Activated CD8-positive, alpha-beta memory T cell treated with anti-CD3 and anti-CD28 coated beads, Interleukin-2, amount 50 U/mL, for 1 hour (primary cell): ENCODE results near the gene SUN1.

Experiments
- DNase-seq: peaks from one replicate; pipeline ENCODE4 v3.0.0-alpha.2; 2020; ENCODE audit errors: extremely low read depth

Gene SUN1

DNA sequence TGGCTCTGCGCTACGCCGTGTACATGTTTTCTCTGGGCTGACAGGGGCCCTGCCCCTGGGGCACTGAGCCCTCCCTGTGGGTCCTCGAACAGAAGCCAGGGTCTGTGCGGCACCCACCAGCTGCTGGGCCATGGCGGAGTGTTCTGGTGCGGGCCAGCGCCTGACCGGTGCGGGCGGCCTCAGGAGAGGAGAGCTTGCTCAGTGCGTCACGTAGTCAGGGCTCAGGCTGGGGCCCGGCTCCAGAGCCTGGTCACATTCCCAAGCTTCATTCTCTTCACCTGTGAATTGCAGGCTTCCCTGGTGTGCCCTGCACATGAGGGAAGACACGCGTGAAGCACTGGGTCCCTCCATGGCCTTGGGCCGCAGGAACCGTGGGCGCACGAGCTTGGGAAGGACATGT lies 59.5 kb downstream of the SUN1 start:
- no peak for DNase-seq

DNA sequence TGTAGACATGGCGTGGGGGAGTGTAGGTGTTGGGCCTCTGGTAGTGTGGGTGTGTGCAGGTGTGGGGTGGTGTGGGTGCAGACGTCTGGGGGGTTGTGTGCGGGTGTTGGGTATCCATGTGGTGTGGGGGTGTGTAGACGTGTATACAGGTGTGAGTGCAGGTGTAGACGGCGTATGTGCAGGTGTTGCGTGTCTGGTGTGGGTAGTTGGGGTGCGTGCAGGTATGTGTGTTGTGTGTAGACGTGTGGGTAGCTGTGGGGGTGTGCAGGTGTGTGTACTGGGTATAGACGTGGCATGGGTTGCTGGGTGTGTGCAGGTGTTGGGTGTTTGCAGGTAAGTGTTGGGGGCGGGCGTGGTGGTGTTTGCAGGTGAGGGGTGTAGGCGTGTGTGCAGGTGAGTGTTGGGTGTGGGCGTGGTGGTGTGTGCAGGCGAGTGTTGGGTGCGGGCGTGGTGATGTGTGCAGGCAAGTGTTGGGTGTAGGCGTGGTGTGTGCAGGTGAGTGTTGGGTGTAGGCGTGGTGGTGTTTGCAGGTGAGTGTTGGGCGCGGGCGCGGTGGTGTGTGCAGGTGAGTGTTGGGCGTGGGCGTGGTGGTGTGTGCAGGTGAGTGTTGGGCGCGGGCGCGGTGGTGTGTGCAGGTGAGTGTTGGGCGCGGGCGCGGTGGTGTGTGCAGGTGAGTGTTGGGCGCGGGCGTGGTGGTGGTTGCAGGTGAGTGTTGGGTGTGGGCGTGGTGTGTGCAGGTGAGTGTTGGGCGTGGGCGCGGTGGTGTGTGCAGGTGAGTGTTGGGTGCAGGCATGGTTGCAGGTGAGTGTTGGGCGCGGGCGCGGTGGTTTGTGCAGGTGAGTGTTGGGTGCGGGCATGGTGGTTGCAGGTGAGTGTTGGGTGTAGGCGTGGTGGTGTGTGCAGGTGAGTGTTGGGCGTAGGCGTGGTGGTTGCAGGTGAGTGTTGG lies 60.6 kb downstream of the SUN1 start:
- DNase-seq = no peak

DNA sequence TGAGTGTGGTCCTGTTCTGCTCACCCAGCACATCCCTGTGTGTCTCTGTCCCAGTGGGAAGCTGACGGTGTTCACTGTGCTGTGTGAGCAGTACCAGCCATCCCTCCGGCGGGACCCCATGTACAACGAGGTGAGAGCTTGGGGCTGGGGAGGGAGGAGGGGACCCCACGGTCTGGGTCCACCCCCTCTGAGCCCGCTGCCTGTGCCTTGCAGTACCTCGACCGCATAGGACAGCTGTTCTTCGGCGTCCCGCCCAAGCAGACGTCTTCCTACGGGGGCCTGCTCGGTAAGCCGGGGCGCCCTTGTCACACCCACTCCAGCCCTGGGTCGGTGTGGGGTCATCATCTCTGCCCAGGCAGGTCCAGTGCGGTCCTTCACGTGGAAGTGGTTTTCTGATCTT lies 61.4 kb downstream of the SUN1 start:
- no peak for DNase-seq

DNA sequence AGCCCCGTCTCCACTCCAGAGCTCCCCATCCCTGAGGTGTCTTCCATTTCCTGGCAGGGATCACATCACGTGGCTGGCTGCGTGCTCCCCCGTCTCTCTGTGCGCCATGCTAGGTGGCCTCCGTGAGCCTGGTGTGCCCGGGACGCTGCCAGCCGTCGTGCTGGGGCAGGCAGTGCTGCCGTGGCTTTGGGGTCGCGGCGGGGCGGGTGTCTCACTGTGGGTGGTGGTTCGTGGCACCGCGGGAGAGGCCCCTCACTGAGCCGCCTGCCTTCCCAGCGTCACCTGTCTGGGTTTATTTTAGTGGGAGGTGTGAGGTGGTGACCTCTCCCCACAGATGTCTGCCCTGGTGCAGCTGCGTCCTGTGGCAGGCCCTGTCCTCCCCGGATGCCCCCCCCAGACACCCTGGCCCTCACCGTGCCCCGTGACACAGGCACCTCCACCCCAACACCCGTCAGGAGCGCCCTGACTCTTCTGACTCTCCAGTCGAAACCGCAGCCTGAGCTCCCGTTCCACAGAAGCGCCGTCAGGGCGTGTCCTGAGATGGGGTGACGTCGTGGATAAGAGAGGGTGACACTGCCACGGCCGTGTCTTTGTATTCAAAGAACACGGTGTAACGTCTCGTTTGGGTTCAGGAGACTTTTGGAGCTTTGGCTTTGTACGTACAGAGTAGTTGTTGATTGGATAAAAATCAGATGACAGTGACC lies 62.0 kb downstream of the SUN1 start:
- no peak for DNase-seq

DNA sequence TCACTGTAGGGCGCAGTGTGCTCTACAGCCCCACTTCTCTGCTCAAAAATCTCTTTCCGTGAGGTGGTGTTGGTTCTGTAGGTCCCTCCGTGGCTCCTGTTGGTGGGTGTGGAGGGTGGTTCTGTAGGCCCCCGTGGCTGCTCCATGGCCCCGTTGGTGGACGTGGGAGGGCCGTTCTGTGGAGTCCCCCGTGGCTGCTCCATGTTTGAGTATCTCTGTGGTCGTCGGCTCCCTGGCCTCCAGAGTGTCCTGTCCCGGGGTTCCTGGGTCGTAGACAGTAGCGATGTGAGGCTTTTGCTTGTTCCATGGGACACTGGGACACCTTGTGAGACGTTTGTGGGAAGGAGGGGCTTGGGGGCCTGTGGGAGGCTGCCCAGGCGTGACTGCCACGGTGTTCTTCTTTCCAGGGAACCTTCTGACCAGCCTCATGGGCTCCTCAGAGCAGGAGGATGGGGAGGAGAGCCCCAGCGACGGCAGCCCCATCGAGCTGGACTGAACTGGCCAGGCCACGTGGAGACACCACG lies 62.7 kb downstream of the SUN1 start:
- DNase-seq = no peak

DNA sequence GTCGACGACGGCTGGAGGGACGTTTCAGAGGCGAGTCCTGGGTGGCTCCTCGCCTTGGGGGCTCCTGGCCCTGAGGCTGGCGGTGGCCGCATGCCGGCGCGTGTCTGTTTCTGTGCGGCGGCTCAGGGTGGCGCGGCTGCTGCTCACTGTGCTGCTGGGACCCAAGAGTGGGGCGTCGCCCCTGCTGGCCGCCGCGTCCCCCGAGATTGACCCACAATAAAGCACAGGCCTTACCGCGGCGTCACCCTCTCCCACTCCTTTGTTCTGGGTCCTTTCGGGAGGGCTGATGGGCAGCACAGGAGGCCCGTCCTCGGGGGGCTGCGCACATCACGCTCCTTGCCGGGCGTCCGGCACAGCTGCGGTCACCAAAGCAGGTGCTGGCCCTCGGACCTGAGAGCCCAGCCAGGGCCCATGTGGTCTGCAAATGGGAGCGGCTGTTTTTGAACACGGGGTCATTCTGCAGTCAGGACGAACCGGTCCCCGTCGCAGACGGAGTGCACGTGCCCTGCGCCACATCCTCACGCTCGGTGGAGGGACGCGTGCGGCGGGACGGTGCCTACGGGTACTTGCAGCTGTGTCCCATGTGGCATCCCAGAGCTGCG lies 63.3 kb downstream of the SUN1 start:
- DNase-seq = no peak

DNA sequence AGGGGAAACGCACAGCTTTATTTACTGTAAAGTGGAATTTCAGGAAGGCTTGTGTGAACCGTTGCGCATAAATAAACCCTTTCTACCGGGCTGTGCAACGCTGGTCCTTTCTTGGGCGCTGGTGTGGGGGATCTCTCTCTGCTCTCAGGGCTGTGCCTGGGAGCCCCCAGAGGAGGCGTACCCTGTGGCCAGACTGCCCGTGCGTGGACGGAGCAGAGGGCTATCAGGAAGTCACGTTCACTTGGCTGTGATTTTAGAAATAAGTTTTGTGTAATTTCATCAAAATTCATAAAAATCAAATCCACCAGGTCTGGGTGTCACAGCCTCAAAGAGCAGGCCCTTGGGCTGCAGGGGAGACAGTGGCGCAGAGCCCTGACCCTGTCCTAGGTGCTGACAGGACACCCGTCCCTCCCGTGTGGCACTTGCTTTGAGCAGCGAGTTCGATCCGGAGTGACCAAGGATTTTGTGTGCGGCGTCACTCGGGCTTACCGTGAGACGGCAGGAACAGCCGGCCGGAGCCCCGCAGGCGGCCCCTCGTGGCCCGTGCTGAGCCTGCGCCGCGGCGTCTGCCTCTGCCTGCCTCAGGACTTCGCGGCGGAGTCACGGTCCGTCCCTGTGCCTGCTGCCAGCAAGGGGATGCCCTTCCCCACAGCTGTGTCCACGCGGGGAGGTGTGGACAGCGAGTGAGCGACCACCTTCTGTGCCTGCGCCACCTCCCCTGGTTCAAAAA lies 64.2 kb downstream of the SUN1 start:
- DNase-seq = no peak

DNA sequence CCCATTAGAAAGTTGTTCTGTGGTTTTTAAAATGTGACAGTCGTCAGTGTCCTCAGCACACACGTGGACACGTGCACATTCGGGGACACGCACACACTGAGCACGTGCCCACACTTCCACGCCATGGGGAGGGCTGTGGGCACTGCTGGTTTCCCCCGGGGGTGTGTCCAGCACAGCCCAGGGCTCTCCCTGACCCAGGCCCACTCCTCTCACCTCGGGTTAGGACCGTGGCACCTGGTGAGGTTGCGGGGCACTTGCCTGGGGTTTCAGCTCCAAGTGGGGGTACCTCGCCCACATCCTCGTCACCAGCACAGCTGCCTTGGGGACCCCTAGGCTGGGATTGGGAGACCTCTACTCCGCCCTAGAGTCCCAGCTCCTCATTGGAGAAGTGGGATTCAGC lies 64.8 kb downstream of the SUN1 start:
- no peak for DNase-seq

DNA sequence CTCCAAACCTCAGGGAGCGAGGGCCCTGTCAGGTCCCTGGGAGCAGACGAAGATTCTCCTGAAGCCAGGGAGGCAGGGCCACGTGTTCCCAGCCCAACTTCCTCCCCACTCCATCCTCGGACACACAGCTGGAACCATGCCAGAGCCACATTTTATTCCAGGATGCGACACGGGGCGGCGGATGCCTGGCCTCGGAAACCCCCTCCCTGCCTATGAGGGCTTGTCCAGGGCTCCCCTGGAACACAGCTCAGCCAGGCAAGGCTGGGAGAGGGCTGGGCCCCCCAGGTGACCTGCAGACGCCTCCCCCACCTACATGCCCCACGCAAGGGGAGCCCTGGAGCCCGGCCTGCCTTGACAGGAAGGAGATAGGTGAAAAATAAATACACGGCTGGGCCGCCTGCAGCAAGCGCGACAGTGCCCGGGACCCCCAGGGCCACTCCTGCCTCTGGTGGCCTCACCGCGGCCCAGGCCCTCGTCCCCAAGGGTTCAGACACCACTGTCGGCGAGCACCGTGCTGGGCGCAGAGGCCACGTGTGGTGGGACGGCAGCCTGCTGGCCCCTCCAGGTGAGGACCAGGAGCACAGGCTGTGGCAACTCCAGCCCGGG lies 65.6 kb downstream of the SUN1 start:
- DNase-seq = no peak

DNA sequence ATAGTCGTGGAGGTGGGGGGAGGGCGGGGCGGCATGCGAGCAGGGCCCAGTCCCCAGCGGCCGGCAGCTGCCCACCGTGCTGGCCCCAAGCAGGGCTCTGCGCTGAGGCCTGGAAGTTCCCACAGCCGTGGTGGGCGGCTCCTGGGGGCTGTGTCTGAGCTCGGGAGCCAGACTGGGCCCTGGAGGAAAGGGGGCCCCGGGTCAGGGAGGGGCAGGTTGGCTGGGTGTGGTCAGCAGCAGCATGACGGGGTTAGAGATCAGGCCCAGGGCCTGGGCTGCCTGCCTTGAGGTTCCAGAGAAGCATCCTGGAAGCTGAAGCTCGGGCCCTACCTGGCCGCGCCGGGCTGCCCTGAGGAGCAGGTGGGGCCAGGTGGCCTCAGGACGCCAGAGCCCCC lies 66.2 kb downstream of the SUN1 start:
- no peak for DNase-seq

DNA sequence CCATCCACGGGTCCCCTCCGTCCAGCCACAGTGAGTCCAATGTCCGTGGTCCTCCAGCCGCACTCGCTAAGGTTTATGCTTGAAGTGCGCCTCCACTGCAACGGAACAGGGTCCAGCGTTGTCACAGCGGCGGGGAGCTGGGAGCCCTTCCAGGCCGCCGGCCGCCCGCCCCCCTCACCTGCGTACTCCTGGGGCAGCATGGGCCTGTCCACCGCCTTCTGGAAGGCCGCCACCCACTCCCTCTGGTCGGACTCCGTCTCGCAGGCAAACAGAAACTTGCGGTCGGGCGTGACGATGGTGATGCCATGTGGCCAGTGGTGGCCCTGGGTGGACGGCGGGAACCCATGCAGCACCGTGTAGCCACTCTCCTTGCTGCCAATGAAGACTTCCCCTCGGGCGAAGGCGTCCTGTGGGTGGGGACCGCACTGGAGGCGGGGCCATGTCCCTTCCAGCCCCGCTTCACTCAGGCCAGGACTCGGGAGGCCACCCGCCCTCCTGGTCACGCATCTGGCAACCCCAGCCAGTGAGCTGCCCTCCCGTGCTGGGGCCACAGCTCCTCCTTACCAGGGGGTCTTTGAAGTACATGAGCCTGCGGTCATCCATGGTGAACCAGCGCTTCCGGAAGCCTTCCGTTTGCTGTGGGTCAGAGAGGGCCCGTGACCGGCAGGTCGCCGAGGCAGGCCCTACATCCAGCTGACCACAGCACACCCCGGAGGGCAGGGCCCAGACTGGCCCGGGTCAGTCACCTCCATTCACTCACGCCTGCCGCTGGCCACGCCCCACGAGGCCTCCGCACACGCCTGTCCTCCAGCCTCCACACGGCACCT lies 66.8 kb downstream of the SUN1 start:
- no peak for DNase-seq

DNA sequence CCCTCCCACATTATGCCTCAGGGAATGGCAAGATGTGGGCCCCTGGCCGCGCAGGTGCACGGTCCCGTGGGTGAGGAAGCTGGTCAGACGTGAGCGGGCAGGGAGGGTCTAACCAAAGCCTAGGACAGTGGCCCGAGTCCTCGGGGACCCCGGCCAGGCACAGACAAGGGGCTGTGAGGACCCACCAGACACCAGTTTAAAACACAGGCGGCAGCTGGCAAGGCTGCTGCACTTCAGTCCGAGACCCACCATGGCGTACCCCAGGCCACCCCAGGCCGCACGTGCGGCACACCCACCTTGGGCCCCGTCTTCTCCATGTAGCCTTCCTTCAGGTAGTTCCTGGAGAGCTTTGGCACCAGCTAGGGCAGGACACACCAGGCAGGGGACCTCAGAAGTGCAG lies 67.5 kb downstream of the SUN1 start:
- DNase-seq = no peak

DNA sequence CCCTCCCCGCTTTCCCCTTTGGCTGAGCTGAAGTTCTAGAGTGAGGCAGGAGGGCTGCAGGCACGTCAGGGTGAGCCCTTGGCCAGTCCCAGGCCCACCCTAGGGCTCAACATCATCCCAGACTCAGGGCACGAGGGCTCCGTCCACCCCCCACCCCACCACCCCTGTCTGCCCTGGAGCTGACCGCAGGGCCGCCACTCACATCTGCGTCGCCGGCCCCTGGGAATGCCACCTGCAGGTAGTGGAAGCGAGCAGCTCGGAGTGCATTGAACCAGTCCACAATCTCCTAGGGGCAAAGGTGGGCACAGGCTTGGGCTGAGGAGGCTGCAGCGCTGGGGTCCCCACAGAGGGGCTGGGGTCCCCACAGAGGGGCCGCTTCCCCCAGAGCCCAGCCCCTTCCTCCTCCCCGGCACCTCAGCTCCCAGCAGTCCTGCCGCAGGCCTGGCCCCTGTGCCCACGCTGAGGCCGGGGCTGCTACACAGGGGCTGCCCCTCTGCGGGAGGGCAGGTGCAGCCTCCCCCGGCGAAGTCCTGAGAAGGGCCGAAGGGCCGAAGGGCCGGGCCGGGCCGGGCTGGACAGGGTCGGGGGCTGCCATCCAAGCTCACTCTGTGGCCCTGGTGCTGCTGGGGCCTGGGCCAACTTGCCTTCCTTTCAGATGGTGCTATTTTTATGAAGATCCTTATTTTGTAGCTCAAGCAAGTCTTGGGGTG lies 68.2 kb downstream of the SUN1 start:
- no peak for DNase-seq

DNA sequence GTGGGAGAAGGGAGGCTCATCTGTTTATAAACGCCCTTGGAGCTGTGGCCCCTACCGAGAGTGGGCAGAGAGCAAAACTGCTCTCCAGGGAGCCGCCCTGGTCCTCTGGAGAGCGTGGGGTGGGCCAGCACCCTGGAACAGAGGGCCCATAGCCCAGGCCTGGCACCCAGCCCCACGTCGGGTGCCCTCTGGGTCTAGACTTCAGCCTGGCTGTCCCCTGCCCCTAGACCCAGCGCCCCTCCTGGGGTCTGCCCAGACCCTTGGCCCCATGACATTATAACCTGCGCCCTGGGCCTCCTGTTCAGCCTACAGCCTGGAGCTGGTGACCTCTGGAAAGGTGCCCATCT lies 68.7 kb downstream of the SUN1 start:
- DNase-seq = no peak

DNA sequence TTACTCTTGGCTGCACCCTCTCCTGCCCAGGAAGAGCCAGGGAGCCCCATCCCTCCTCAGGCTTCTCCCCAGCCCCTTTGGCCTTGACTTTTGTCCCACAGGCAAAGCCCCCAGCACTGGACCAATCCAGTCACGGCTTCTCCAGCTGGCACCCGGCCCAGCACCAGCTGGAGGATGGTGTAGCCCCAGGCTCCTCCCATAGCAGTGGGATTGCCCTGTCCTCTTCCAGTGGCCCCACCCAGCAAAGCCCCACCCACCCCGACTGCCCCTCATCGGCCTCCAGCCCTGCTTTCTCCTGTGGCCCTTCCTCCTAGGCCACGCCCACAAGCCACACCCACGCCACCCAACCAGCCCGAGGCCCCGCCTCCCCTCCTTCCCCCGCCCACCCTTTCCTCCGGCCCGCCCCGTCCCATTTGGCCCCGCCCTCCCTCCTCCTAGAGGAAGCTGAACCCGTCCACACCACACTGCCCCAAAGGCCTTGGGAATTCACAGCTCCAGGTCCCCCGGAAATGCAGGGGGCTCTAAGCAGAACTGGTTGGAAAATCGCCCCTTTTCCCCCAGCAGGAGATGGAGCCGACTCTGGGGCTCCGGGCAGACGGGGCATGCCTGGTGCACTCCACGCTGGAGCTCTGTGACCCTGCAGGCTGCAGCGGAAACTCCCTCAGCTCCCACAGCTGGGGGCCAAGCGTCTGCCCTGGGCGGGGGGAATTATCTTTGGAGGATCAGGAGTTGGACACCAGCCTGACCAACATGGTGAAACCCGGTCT lies 69.3 kb downstream of the SUN1 start:
- no peak for DNase-seq

DNA sequence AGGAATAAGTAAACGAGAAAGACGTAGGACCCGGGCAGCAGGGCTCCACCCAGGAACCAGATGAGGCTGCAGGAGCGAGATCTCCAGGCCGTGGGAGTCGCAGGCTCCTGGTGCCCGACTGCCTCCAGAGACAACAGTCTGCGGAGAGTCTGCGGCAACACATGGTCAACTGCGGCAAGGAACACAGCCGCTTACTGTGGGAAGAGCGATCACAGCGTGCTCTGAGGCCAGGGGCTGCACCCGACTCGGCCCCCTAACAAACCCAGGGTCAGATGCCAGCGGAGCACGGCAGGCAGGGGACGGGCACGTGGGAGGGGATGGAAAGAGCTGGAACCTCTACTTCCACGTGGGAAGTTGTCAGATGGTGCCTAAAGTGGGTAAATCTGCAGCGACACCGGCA lies 70.7 kb downstream of the SUN1 start:
- DNase-seq = no peak

DNA sequence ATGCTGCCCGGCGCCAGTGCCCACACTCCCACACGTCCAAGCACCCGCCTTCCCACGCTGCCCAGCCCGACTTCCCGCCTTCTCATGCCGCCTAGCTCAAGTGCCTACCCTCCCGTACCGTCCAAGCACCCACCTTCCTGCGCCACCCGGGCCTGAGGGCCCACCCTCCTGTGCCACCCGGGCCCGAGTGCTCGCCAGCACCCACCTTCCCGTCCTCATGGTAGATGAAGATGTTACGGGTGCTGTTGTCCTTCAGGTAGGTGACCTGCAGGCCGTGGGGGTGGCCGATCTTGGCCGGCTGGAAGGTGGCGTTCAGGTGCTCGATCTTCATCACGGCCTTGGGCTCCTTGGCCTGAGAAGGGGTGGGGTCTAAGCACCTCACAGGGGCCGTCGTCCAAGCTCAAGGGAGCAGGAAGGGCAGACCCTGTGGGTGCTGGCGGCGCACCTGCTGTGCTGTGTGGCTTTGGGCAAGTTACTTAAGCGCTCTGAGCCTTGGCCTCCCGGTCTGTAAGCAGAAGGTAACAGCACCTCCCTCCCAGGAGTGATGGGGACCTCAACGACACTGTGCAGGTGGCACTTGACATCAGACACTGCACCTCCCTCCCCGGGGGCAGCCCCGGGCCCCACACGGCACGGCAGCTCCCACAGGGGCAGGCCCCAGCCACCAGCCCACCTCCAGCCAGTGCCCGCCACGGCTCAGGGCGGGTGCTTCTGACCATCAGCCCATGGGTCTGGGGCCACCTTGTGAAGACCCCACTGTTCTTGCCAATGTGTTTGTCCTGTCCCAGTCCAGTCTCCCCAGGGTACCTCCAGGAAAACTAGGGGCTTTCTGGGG lies 71.9 kb downstream of the SUN1 start:
- no peak for DNase-seq

DNA sequence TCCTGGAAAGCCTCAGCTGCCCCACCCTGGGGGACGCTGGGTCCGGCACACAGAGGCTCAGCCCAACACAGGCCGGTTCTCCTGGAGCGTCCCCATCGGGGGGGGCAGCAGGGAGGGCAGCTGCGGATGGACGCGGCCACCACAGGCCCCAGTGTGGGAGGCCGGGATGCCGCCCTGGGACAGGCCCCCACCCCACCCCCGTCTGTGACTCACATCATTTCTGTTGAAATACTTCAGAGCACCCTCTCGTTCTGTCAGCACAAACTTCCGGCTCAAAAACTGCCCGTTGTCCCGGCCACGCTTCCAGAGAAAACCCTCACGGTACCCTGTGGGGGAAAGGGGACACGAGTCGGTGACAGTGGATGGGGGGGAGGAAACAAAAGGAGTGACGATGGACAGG lies 72.6 kb downstream of the SUN1 start:
- DNase-seq = no peak
